ENCODE data around the gene MACROD1.

The MACROD1 gene

DNA sequence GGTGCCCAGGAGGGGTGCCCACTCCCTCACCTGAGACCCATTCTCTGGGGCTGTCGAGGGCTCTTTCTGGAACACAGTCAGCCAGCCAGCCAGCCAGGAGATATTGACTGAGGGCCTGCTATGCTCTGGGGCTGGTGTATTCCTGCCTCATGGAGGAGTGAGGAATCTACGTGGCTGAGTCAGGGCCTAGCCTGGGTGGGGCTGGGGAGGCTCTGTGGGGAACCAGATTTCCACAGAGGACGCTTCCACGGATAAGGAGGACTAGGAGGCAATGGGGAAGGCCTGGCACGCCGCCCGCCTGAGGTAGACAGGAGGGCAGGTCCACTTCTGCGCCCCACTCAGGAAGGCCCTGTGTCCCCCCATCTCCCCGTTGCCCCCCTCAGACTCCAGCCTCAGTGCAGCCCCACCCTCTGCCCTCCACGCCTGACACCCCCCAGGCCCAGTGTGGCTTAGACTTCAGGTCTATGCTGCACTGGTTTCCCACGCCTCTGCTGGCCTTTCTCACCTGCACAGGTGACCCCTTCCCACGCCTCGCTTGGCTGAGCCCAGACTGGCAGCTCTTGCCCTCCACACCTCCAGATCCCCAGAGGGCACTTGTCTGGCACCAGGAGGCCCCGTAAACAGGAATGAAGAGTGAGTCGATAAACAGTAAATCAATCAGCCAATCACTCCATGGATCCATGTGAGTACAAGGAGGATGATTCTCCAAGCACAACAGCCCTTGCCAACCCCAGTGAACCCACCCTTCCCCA is 37.5 kb downstream of the MACROD1 start:
- DNase-seq = no peak

DNA sequence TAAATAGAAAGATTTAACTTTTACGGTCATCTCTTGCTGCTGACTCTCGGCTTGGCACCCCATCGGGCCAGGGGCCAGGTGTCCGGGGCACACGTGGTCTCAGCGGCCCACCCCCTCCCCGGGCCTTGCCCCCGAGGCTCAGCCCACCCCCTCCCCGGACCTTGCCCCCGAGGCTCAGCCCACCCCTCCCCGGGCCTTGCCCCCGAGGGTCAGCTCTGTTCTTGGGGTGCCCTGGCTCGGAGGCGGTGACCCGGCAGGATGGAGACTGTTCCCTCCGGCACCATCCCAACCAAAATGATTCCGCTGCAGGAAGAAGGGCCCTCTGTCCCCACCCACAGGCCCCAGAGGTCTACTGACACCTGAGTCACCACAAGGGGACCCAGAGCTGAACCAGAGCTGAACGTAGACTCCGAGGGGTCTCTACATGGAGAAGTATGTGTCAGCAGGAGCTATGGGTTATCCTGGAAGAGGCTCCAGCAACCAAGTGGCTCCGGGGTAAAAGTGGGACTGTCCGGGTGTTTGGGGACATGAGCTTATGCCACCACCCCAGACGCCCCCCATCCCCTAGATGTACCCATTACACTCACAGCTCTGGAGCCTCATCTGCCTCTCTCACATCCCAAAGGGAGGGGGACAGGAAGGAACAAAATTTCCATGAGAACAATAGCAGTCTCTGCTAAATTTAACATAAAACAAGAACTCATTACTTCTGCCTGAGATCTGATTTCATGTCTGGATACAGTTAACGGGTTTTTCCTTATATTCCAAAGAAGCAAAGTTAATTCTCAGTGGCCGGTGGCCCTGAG is 38.4 kb downstream of the MACROD1 start:
- DNase-seq = no peak

GRCh38 chr11:64126796-64127195 is 39.1 kb downstream of the MACROD1 start:
- no peak for DNase-seq

- DNase-seq = no peak
Observed at GRCh38 chr11:64126371-64126770, 39.5 kb downstream of the MACROD1 start.

GRCh38 chr11:64125676-64126075 is 40.2 kb downstream of the MACROD1 start:
- DNase-seq = no peak

- DNase-seq = no peak
Observed at GRCh38 chr11:64124147-64124546, 41.8 kb downstream of the MACROD1 start.

DNA sequence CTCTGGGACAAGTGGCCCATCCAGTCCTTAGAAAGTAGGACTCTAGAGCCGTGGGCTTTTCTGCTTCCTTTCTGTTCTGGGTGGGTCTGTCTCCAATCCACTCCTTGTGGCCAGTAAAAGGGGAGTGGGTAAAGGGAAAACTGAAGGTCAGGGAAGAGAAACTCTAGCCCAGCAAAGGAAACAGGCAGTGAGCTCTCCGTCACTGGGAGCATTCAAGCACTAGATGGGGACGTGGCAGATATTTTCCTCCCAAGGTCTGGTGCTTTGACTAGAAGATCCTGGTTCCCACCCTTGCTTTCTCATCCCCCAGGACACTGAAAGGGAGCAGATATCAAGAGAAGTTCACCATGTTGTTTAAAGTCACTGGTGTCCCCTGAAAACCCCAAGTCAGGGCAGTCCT is 42.2 kb downstream of the MACROD1 start:
- DNase-seq = no peak

GRCh38 chr11:64122411-64123410 is 43.2 kb downstream of the MACROD1 start:
- no peak for DNase-seq

GRCh38 chr11:64121663-64122410 is 44.1 kb downstream of the MACROD1 start:
- no peak for DNase-seq

GRCh38 chr11:64120951-64121569 is 44.9 kb downstream of the MACROD1 start:
- no peak for DNase-seq

DNA sequence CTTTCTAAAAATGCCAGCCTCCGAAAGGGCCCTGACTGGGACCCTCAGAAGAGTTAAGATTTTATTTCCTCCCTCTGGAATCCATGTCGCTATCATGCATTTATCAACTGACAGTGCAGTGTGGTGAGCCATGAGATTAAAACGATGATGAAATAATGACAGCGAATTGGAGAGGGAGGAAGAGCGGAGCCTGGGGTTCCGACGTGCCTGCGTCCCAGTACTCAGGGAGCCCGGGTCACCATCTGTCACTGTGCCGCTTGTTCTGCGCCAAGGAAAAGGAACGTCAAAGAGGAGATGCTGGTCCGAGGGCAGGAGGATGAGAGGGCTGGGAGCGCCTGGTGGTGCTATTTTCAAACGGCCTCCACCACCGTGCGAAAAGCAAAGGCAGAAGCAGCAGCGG is 46.2 kb downstream of the MACROD1 start:
- DNase-seq = no peak

DNA sequence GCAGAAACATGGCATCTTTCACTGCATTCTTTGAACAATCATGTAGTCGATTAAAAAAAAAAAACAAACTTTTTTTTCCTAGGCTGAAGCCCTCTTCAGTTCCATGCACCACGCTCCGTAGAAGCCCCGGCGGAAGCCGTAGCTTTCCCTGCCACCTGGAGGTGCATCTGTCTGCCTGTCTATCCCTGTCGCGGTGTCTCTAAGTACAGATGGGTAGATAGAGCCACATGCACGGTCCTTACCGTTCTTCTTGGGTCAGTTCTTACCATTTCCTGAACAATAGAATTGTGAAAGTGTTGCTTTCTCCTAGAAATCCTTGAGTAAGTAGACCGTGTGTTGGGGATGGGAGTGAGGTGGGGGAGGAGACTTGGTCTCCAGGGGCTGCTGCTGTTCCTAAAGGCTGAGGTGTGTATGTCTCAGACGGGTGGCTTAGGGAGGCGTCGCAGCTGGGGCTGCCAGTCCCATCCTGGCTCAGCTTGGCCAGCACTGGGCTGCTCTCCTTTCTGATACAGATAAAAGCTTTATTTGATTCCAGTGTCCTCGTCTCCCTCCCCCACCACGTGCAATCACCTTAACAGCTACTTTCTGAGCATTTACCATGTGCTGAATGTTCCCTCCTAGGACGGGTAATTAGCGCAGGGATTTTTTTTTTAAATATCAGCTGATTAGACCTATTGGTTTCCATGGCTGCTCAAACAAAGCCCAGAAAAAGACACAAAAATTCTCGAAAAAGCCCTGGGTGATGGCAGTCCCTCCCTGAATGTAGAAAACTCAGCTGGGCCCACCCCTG is 46.8 kb downstream of the MACROD1 start:
- no peak for DNase-seq

GRCh38 chr11:64117763-64118459 is 48.0 kb downstream of the MACROD1 start:
- no peak for DNase-seq

DNA sequence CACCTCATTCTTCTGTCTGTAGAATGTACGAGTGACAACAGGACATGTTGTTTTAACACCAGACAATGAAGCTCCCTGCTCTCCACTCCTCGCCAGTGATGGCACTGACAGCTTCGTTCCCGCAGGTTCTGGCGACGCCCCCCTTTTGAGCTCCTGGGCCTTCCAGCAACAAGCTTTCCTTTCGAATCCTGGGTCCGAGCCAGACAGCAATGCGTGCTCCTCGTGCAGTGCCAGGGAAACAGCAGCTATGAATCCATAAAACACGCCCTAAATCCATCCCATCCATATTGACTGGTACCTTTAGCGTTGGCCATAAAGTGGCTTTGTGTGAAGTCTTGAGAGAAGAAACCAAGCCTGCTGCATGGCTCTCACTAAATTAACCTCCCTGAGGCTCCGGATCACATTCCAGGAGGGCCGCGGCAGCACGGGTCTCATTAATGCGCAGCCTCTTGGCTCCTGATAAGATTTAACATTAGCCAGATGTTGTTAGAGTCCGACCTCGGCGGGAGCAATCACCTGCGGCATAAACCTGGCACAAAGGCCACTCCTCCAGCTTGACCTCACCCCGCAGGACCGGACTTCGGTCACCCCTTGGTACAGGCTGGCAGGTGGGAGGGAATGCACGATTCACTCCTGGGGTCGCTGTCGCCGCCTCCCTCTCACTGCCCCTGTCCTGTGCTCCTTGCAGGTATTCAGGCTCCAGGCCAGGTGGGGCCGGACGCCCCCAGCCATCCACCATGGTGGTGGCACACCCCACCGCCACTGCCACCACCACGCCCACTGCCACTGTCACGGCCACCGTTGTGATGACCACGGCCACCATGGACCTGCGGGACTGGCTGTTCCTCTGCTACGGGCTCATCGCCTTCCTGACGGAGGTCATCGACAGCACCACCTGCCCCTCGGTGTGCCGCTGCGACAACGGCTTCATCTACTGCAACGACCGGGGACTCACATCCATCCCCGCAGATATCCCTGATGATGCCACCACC is 50.1 kb downstream of the MACROD1 start:
- no peak for DNase-seq

- DNase-seq = no peak
Observed at GRCh38 chr11:64114231-64114630, 51.7 kb downstream of the MACROD1 start.

DNA sequence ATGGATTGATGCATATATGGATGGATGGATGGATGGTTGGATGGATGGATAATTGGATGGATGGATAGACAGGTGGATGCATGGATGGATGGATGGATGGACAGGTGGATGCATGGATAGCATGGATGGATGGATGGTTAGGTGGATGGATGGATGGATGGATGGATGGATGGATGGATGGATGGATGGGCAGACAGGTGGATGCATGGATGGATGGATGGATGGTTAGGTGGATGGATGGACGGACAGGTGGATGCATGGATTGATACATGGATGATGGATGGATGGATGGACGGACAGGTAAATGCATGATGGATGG is 52.5 kb downstream of the MACROD1 start:
- DNase-seq = no peak

- DNase-seq = no peak
Observed at GRCh38 chr11:64112771-64113461, 53.0 kb downstream of the MACROD1 start.

All from GF-D8 (cell line).